ENCODE data around the gene TUBGCP2.

The TUBGCP2 gene

DNA sequence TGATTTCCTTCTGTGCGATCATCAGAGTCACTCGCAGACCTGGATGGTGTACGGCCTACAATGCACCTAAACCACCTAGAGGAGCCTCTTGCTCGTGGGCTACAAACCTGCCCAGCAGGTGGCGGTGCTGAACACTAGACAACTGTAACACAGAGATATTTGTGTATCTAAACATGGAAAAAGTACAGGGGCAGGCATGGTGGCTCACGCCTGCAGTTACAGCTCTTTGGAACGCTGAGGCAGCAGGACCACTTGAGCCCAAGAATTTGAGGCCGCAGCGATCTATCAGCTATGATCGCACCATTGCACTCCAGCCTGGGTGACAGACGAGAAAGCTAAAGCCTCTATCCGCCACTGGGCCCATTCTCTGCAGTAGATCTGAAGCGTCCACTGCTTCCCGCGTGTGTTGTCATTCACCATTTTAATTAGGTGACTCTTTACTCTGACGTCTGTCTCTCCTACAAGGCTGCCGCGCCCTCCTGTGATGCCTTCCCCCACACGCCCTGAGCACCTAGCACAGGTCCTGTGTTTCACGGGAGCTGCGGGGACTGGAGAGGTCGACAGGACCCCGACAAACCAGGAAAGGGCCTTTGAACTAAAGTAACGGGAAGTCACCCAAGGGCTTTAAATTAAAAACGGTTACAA is 774 bp downstream of the TUBGCP2 start:
- H3K4me3 Mint-ChIP-seq: peak overlapping the region; percentile 93

DNA sequence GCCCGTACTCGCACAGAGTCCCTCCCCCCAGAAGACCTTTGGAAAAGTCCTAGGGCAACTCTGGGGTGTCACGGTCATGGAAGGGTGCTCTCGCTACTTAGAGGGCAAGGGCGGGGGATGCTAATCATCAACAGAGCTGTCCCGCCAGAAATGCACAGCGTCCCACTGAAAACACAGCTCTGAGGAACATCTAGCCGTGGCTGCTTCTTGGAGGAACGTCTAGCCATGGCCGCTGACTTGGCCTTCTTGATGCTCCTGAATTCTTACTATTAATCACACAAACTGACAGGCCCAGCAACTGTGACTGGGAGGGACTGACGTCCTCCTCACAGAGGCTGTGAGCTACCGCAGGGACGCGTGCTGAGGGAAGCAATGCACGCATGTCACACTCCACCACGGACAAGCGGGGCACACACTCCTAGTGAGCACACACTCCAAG is 1.7 kb downstream of the TUBGCP2 start:
- Mint-ChIP-seq H3K4me3 (peak overlapping the region; percentile 93), H3K36me3 (peaks cover 43% of the 10 kb centered on the region), H3K4me1 (peaks cover 31% of the 10 kb centered on the region), H3K27ac (peak overlapping the region; percentile 97), H3K9me3 (no peaks in the 10 kb centered on the region)
- DNase-seq (ENCODE audit: low spot score in 2 of 2) (no peak), ATAC-seq (no peak)

More for the DNA sequence above, 774 bp downstream of the TUBGCP2 start:
- no peaks in the 10 kb centered on the region for H3K9me3 Mint-ChIP-seq
- H3K4me1 Mint-ChIP-seq: peaks cover 31% of the 10 kb centered on the region
- DNase-seq (ENCODE audit: low spot score in 2 of 2) (peak; percentile 68 to 87), ATAC-seq (peak; percentile 66)
- peak overlapping the region; percentile 97 for H3K27ac Mint-ChIP-seq
- H3K36me3 Mint-ChIP-seq: peaks cover 43% of the 10 kb centered on the region

DNA sequence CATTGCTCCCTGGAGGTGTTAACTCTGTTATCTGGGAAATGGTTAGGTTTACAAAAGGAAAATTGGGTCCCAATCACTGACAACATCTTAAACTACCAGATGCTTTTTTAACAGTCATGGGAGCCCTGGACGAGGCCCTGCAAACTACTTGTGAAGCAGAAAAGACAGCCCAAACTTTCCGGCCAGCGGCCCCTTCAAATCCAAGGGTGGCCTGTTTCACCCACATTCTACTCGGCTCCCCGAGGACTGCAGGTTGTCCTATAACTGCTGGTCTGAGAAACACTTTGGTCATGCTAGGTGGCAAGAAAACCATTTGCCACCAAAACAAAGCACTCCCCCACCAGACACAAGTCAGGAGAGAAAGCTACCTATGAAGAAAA is 2.6 kb downstream of the TUBGCP2 start:
- peaks cover 31% of the 10 kb centered on the region for H3K4me1 Mint-ChIP-seq

DNA sequence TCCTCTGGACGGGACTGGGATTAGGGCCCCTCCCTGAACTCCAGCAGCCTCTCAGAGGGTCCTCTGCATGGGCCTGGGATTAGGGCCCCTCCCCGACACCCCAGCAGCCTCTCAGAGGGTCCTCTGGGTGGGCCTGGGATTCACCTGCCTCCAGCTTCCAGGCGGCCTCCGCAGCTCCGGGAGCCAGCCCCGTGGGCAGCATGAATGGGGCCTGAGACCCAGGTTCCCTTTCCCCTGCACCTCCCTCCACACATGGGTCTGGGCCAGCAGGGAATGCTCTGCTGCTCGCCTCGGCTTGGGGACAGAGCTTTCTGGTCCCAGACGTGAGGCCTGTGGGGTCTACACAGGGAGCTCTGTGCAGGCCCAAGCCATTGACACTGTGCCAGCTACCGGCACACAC is 5.5 kb downstream of the TUBGCP2 start:
- H3K9me3 Mint-ChIP-seq: no peaks in the 10 kb centered on the region
- DNase-seq (ENCODE audit: low spot score in 2 of 2) (no peak), ATAC-seq (no peak)
- H3K4me1 Mint-ChIP-seq: peaks cover 30% of the 10 kb centered on the region
- no peak overlapping the region for H3K27ac Mint-ChIP-seq
- H3K4me3 Mint-ChIP-seq: no peak overlapping the region
- H3K36me3 Mint-ChIP-seq: peaks cover 56% of the 10 kb centered on the region

More for the DNA sequence above, 2.6 kb downstream of the TUBGCP2 start:
- Mint-ChIP-seq H3K9me3 (no peaks in the 10 kb centered on the region), H3K4me3 (no peak overlapping the region), H3K36me3 (peaks cover 43% of the 10 kb centered on the region), H3K27ac (no peak overlapping the region)
- no peak for DNase-seq (ENCODE audit: low spot score in 2 of 2)
- ATAC-seq: no peak

DNA sequence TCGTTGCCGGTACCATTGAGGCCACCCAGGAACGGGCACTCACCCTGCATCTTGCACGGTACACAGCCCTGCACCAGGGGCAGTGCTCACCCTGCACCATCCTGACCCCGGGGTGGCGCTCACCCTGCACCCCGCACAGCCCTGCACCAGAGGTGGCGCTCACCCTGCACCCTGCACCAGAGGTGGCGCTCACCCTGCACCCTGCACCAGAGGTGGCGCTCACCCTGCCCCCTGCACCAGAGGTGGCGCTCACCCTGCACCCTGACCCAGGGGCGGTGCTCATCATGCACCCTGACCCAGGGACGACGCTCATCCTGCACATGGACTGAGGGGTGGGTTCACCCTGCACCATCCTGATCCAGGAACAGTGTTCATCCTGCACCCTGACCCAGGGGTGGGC is 6.4 kb downstream of the TUBGCP2 start:
- no peak overlapping the region for H3K27ac Mint-ChIP-seq
- DNase-seq (ENCODE audit: low spot score in 2 of 2) (no peak), ATAC-seq (no peak)
- no peak overlapping the region for H3K4me3 Mint-ChIP-seq
- peaks cover 57% of the 10 kb centered on the region for H3K36me3 Mint-ChIP-seq
- H3K4me1 Mint-ChIP-seq: peaks cover 25% of the 10 kb centered on the region
- H3K9me3 Mint-ChIP-seq: no peaks in the 10 kb centered on the region

DNA sequence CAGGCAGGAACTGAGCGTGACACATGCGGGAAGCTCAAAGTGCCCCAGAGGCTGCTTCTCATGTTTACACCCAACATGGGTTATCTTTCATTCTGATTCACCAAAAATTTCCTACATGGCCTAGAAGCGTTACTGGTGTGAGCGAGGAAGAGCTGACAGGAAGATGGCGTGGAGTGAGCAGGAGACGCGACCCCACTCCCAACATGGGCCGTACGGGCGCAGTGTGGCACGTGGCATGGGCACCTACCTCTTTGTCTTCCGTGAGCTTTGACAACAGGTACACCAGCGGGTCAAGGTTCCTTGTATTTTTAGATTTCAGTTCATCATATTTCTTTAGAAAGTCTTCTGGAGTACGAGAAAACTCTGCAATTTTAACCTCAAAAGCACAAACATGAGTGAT is 8.9 kb downstream of the TUBGCP2 start:
- Mint-ChIP-seq H3K36me3 (peaks cover 82% of the 10 kb centered on the region), H3K4me1 (peaks cover 6% of the 10 kb centered on the region), H3K4me3 (no peak overlapping the region), H3K9me3 (no peaks in the 10 kb centered on the region), H3K27ac (no peak overlapping the region)
- no peak for ATAC-seq
- DNase-seq (ENCODE audit: low spot score in 2 of 2): no peak

DNA sequence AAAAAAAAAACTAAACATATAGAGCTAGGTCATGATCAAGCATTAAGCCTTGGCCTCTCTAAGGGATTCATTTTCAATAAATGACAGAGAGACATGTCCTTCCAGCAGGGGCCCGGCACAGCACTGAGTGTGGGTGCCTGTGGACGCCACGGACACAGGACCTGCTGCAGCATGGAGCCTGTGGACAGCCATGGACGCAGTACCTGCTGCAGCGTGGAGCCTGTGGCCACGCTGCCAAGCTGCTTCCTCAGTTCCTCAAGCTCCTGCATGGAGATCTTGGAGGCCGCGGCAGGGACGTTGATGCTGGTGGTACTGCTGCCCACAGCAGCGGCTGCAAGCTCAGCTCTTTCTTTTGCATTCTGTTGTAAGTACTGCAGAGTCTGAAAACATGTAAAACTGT is 9.4 kb downstream of the TUBGCP2 start:
- Mint-ChIP-seq H3K36me3 (peaks cover 87% of the 10 kb centered on the region), H3K4me3 (no peak overlapping the region), H3K9me3 (no peaks in the 10 kb centered on the region), H3K27ac (no peak overlapping the region), H3K4me1 (peaks cover 6% of the 10 kb centered on the region)
- no peak for DNase-seq (ENCODE audit: low spot score in 2 of 2)
- ATAC-seq: no peak

DNA sequence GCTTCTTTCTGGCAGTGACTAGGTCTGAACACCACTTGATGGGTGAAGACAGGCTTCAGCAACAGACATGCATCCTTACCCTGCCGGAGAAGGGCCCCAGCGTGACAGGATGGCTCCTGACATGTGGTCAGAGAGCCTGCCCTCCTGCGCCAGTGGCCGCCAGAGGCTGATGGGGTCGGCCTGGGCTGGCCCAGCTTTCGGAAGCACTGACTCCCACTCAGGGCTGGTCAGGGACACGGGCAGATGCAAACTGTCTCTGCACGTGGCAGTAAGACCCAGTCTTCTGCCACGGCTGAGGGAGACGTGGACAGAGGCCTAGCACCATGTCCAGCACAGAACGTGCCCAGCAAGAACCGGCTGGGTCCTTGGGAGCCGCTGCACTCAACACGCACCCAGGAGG is 10.2 kb downstream of the TUBGCP2 start:
- Mint-ChIP-seq H3K4me3 (no peak overlapping the region), H3K9me3 (no peaks in the 10 kb centered on the region), H3K27ac (no peak overlapping the region), H3K36me3 (peaks cover 94% of the 10 kb centered on the region), H3K4me1 (peaks cover 6% of the 10 kb centered on the region)
- DNase-seq (ENCODE audit: low spot score in 2 of 2) (no peak), ATAC-seq (no peak)

DNA sequence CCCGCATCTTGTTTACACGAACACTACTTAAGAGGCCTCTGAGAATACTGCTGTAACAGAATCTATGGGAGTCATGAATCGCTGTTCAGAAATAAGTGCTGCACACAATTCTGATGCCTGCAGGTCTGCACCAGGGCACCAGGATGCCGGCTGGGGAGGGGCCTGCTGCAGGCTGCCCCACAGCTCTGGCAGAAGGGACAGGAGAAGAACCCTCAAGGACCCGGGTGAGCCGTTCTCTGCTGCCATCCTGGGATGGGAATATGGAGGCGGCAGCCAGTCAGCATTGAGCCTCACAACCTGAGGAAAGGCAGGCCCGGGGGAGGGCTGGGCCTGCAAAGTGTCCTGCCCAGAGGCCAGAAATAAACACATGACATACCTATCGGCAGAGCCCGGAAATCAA is 11.2 kb downstream of the TUBGCP2 start:
- Mint-ChIP-seq H3K9me3 (no peaks in the 10 kb centered on the region), H3K36me3 (peaks cover 99% of the 10 kb centered on the region), H3K27ac (peak overlapping the region; percentile 23), H3K4me1 (peaks cover 6% of the 10 kb centered on the region), H3K4me3 (no peak overlapping the region)
- DNase-seq (ENCODE audit: low spot score in 2 of 2) (no peak), ATAC-seq (no peak)

DNA sequence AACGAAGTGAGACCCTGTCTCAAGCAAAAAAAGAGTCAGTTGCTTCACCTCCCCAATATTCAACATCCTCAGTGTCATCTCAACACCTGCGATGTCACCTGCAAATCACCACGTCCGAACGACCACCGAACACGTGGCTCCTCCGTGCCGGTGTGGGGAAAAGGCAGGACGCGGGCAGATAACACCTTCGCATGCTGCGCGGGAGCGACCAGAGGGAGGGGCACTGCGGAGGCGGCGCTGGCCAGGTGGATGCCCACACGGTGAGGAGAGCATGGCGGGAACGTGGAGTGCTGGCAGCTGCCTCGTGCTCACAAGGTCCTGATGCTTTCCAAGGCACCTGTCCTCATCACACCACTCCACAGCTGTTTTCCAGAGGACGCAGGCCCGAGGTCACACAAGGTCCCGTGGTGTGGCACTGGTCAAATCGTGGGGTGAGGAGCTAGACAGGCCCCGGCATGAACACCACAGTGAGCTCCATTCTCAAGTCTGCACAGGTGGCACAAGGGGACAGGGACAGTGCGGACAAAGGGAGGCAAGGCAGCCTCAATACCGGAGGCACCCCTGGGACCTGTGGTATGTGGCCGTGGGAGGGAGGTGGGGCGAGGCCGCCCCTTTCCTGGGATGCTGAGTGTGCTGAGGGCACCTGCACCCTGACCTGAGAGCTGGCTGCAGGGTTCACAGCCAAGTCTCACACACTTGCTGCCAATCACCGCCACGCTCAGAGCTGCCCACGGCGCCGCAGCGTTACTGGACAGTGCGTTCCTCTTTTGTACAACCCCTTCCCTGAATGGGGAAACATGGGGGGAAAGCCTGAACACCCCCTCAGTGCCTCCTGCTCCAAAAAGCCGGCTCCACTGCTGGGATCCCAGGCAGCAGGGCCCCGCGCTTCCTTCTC is 13.0 kb downstream of the TUBGCP2 start:
- H3K27ac Mint-ChIP-seq: no peak overlapping the region
- H3K4me1 Mint-ChIP-seq: peaks cover 6% of the 10 kb centered on the region
- peak; percentile 17 for ATAC-seq
- no peak overlapping the region for H3K4me3 Mint-ChIP-seq
- no peaks in the 10 kb centered on the region for H3K9me3 Mint-ChIP-seq
- H3K36me3 Mint-ChIP-seq: peaks cover 88% of the 10 kb centered on the region
- no peak for DNase-seq (ENCODE audit: low spot score in 2 of 2)

DNA sequence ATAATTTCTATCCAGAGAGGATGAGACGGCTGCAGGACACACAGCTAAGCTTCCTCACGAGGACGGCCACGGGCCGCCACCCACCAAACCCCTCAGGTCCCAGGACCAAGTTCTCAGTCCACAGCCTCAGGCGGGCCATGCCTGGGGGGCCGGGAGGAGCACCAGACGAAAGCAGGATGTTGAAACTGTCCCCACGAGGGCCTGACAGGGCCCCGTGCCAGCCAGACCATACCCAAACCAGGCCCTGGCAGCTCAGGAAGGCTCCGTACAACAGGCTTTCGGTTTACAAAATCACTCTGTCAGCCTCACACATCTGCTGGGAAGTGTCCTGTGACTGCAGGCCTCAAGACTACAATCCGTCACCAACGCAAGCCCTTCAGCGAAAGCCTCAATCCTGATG is 14.5 kb downstream of the TUBGCP2 start:
- peaks cover 86% of the 10 kb centered on the region for H3K36me3 Mint-ChIP-seq
- ATAC-seq (no peak), DNase-seq (ENCODE audit: low spot score in 2 of 2) (no peak)
- H3K4me3 Mint-ChIP-seq: no peak overlapping the region
- H3K4me1 Mint-ChIP-seq: peaks cover 6% of the 10 kb centered on the region
- H3K9me3 Mint-ChIP-seq: no peaks in the 10 kb centered on the region
- no peak overlapping the region for H3K27ac Mint-ChIP-seq

DNA sequence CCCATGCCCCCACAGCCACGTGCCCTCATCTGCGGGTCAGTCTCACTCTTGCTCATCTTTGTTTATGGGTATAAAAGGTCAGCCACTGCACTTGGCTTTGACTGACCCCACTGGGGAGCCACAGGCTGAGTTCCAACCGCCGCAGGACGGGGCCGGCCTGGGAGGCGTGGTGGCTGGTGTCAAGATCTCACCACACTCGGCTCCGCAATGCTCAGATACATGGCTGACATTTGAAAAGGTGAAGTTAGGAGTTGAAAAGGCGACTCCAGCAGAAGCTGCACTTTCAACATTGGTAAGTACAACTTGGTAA is 14.9 kb downstream of the TUBGCP2 start:
- Mint-ChIP-seq H3K9me3 (no peaks in the 10 kb centered on the region), H3K4me1 (peaks cover 6% of the 10 kb centered on the region), H3K27ac (no peak overlapping the region), H3K4me3 (no peak overlapping the region), H3K36me3 (peaks cover 86% of the 10 kb centered on the region)
- ATAC-seq (no peak), DNase-seq (ENCODE audit: low spot score in 2 of 2) (no peak)

DNA sequence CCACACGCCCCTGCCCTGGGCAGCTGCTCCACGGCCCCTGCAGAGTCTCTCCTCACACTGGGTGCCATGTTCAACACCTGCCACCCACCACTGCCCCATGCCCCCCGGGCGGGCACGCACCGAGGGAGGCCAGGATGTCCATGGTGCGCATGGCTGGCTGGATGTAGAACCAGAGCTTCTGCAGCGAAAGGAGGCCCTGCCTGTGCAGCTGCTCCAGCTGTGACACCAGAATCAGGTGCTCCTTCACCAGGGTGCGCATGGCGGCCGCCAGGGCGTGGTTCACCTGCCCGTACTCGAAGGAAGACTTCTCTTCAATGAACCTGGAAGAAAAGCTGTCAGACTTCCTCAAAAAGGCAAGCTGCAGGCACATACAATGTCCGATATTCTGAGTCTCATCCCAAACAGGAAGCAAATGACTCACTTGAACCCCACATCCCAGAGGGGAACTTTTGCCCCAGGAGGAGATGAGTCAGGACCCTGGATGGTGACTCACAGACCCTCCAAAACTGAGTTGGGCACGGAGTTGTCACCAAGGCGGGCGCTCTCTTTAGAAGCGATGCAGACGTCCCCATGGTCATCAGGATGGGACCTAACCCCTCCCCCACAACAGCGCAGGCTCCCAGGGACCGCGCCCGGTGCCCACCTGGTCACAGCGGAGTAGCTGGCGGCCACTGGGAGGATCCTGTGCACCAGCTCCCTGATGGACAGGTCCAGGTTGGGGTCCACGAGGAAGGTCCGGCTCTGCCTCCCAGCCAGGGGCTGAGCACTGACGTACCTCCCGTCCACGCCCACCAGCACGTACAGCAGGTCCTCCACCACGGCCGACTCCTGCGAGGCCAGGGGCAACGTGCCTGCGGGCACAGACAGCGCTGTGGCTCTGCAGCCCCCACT is 15.5 kb downstream of the TUBGCP2 start:
- DNase-seq (ENCODE audit: low spot score in 2 of 2) (no peak), ATAC-seq (peak; percentile 74)
- Mint-ChIP-seq H3K4me1 (peaks cover 4% of the 10 kb centered on the region), H3K4me3 (no peak overlapping the region), H3K36me3 (peaks cover 86% of the 10 kb centered on the region), H3K9me3 (no peaks in the 10 kb centered on the region), H3K27ac (no peak overlapping the region)

DNA sequence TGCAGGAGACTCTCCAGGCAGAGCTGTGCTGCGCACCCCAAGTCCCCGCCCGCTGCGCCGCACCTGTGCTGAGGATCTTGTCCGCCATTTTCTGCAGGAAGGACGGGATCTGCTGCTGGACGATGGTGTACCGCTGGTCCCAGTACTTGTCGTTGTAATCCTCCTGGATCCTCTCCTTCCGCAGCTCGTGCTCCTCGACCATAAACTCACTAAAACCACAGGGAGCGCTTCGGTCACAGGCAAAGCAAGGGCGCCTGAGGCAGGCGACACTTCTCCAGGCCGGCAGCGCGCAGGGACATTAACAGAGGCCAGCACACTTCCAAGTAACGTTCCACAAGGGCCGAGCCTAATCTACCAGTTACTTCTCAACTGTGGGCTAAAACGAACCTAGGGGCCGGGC is 18.9 kb downstream of the TUBGCP2 start:
- ATAC-seq: no peak
- peaks cover 8% of the 10 kb centered on the region for H3K4me1 Mint-ChIP-seq
- no peaks in the 10 kb centered on the region for H3K9me3 Mint-ChIP-seq
- no peak overlapping the region for H3K27ac Mint-ChIP-seq
- H3K36me3 Mint-ChIP-seq: peaks cover 86% of the 10 kb centered on the region
- DNase-seq (ENCODE audit: low spot score in 2 of 2): no peak
- H3K4me3 Mint-ChIP-seq: no peak overlapping the region

DNA sequence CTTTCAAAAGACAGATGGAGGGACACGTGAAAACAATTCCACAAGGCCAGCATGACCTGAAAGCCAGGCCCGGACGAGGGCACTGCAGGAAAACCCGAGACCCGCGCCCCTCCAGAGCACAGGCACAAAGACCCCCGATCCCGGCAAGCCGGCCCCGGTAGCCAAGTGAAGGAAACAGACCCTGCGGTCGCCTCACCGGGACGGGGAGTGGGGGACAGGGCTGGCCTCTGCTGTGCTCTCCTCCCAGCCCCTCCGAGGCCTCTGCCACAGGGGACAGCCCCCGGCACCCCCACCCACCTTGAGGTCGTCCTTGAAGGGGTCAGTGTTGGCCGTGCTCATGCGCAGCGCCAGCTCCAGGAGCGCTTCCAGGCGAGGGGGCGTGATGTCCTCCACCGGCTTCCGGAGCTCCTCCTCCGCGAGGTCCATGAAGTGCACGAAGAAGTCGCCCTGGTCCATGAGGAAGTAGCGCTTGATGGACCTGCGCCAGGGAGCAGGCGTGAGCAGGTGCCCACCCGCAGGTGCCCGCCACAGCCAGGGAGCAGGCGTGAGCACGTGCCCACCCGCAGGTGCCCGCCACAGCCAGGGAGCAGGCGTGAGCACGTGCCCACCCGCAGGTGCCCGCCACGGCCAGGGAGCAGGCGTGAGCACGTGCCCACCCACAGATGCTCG is 20.7 kb downstream of the TUBGCP2 start:
- Mint-ChIP-seq H3K4me3 (no peak overlapping the region), H3K9me3 (no peaks in the 10 kb centered on the region), H3K36me3 (peaks cover 88% of the 10 kb centered on the region), H3K27ac (no peak overlapping the region), H3K4me1 (peaks cover 8% of the 10 kb centered on the region)
- DNase-seq (ENCODE audit: low spot score in 2 of 2) (no peak), ATAC-seq (no peak)
